Stimulated activated CD4-positive, alpha-beta T cell treated with anti-CD3 and anti-CD28 coated beads, Interleukin-1b, Interleukin-23, amount 100 ng/mL, for 24 hours (primary cell): ENCODE data around the gene TM4SF20.
A peak's percentile ranks its signal among the peaks of the same experiment; 100 is the strongest.
"Not testable (repeated sequence)": the region's sequence is repeated elsewhere in the genome, so short reads cannot be mapped to it uniquely, and the experiment has no call there.

Experiments used
- DNase-seq, 4 experiments: peaks; one replicate each; pipeline ENCODE4 v3.0.0-alpha.2; 2020; ENCODE audit warnings: low read depth in 4 of 4, low spot score in 1 of 4

TM4SF20 gene

DNA sequence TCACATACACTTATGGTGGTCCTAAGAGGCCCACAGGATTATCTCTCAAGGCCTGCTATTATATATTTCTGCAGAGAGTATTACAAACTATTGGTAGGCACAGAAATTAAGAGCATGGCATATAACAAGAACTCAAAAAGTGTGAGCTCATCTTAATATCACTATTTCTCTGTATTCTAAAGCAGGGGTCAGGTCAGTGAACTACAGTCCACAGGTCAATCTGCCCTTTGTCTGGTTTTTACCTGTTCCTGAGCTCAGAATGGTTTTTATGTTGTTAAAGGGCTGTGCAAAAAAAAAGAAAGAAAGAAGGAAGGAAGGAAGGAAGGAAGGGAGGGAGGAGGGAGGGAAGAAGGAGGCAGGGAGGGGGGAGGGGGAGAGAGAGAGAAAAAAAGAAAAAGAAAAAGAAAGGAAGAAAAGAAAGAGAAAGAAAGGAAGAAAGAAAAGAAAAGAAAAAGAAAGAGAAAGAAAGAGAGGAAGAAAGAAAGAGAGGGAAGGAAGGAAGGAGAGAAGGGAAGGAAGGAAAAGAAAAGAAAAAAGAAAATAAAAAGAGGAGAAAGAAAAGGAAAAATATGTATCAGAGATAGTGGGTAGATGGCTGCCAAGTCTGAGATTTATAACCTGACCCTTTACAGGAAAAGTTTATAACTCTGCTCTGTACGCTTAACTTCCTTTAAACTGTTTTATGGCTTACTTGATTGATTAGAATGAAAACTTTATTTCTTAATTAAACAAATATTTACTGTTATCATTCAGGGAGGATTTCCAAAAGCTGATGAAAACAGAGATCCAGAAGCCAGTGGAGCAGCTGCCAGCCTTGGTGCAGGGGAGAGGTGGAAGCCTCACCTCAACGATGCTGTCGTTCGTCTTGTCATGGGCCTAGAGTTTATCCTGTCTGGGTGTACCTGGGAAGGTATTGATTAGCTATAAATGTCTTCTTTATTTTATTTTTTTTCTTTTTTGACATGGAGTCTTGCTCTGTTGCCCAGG, 19.9 kb upstream of the TM4SF20 start:
- no peak for DNase-seq

DNA sequence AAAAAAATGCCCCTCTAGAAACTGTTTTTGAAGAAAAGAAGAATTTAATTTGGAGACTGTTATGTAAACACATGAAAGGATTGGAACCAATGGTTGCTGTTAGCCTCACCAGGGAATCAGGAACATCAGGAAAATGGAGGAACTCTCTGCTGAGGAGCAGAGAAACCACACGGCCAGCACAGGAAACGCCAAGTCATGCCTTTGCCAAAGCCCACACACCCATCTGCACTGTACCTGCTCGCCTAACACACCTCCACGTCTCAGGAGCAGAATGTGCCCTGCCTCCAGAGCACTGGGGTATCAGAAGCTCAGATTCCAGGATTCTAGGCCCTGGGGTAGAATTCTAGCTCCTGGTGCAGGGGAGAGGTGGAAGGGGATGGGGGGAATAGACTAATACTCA, 18.5 kb upstream of the TM4SF20 start:
- no peak for DNase-seq

DNA sequence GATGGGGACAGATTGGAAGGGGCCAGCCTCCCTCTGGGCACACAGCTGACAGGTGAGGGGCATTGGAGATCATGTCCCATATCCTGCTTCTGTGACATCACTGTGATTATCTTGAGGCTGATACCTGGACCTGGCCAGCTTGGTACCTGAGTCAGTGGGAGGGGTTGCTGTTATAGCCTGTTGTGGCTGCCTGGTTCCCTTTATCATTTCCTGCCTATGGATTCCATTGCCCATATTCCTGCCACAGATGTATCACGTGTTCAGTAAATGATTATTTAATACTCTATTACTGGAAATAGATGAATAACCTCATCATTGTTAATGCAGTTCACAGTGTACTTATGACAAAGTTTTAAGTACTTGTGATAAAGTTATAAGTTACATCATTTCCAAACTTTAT, 16.4 kb upstream of the TM4SF20 start:
- DNase-seq, result no peak

DNA sequence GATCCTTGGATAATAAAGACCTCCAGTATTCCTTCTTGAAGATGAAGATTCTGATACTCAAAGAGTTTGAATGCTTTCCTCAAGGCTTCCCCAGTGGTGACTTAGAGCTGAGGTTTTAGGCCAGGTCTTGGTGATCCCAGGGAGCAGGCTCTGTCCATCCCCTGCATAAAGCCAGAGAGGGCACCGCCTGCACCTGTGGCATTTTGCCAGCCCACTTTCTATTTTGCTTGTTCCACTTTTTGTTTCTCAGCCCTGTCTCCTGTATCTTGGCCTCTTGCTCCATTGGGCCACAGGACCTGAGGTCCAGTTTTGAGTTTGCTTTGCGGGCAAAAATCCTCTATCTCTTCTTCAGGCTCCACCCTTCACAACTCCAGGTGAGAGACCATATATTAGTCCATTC, 15.3 kb upstream of the TM4SF20 start:
- DNase-seq, result no peak

DNA sequence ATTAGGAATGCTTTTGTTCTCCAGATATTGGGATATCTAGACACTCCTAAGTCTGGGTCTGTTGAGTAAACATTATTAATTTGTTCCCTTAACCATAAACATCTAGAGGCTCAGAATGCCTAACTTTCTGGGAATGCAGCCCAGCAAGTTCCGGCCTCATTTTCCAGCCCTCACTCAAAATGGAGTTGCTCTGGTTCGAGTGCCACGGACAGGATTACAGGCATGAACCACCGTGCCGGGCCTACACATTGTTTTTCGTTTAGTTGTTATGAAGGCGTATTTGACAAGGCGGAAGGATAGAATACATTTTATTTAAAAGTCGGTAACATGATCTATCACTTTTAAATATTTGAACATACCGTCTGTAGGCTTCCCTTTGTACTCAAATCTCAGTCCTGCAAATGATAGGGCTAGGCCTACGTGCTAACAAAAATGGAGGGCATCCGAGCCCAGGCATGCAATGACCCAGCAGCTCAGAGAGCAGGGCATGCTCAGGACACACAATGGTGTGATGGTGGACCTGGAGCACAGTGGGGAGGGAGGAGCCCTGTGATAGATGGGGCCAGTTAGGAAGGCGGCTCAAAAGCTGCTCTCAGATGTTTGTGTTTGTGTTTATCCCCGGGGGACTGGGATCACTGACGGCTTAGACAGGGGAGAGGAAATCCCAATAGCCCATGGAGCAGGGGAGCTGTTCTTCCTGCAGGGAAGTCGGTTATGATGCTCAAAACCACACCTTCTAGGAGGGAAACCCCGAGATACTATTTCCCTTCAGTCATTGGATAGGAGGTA, 11.6 kb upstream of the TM4SF20 start:
- no peak for DNase-seq

DNA sequence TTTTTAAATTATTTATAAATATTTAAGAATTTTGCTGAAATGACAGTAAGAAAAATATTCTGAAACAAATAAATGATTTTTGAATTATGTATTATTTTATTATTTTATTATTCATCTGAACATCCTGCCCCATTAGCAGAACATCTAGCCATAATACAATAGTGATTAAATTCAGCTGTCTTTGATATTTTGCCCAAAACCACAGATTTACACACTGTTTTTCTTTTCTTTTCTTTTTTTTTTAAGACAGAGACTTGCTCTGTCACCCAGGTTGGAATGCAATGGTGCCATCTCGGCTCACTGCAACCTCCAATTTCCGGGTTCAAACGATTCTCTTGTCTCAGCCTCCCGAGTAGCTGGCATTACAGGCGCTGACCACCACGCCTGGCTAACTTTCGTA, 10.6 kb upstream of the TM4SF20 start:
- no peak for DNase-seq

DNA sequence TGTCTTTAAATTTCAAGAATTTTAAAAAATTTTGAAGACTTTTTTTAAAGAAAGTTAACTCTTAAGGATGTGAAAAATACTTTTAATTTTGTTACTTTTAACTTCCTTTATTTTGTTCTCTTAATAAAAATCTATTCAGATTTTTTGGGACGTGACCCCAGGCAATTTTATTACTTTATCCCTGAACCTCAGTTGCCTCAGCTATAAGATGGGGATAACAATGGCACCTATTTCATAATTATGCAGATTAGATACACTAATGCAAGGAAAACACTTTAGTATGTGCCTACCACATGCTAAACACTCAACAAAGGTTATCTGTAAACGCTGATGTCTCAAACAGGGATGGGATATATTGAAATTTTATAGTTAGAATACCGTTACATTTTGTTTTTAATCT, 10.1 kb upstream of the TM4SF20 start:
- no peak for DNase-seq

DNA sequence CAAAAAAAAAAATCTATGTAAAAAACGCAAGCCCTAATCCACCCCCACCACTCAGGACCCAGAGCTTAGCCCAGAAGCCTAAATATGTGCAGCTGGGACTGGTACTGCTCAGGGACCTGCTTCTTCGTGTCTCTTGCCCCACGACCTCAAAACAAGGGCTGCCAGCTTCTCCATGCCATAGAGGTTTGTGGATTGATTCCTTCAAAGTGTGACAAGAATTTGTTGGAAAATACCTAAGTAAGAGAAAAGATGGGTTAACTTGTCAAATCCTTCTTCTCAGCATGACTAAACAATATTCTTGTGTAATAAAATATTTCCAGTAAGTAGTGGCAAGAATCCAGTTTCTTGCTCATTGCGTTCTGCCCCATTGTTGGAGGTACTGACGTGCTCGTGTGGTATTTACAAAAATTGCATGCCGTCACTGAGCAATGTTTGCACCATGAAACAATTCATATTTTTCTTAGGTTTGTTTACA, 9.5 kb upstream of the TM4SF20 start:
- DNase-seq, result no peak

DNA sequence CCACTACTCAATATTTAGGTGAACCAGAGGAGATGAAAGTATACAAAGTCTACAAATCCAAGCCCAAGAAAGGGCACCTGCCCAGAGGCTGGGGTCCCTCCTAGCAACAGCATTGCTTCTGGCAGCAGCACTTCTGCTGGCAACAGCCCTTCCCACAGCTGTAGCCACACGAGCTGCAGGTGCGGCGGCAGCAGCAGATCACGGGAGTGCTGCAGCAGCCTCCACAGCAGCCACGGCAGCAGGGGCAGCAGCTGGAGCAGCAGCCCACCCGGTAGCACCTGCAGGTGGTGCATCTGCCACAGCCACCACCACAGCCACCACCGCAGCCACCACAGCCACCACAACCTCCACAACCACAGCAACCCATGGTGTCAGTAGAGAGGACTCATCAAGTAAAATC, 8.5 kb upstream of the TM4SF20 start, which contains the start of gene SCYGR1:
Gene SCYGR1 (minus strand): TSS at position 367 of the 400 bp plus-strand sequence. CDS start 0 bp downstream, at position 367.
- DNase-seq, result not testable (repeated sequence)

DNA sequence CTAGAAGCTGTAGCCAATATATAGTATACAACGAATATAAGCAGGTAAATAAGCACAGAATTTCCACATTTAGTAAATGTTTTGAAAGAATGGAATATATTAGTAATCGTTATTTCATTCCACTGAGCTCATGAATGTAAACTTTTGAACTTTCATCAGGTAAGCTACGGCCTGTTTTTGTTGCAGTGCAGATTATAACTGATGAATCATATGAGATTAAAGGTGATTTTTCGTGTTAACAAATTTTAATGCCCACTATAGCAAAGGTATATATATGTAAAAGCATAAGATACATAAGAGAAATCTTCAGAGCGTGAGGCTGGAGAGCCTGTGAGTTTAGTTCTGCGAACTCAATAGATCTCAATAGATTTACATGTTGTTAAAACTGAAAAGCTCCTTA, 7.5 kb upstream of the TM4SF20 start:
- DNase-seq, result no peak

DNA sequence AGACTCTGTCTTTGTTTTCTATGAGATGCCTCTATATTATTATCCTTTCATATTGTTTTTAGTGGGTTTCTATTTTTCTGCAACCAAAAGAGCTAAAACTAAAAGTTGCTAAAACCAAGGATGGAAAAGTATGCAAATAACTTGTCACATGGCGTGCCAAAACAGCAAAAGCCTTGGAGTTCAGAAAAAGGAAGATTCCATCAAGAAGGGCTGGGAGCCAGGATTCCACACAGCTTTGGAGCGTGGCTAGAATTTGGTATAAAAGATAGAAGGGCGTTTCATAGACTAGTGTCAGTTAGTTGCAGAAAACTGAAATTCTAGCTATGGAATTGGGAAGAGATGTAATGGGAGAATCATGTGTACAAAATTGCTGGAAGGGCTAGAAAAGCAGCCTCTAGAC, 4.6 kb upstream of the TM4SF20 start:
- no peak for DNase-seq

DNA sequence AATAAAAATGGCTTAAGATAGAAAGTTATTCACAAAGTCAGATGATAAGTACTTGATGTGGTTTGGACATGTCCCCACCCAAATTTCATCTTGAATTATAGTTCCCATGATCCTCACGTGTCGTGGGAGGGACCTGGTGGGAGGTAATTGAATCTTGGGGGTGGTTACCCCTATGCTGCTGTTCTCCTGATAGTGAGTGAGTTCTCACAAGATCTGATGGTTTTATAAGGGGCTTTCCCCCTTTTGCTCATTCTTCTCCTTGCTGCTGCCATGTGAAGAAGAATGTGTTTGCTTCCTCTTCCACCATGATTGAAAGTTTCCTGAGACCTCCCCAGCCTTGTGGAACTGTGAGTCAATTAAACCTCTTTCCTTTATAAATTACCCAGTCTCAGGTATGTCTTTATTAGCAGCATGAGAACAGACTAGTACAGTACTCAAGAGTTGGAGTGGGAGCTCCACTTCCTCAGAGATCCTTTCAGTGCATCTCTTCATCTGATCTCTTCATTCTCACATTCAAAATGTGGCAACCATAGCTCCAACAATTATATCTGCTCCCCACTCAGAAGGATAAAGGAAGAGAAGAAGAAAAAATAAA, 3.2 kb upstream of the TM4SF20 start:
- DNase-seq, result peak in 1 of 4 experiments; percentile 7

DNA sequence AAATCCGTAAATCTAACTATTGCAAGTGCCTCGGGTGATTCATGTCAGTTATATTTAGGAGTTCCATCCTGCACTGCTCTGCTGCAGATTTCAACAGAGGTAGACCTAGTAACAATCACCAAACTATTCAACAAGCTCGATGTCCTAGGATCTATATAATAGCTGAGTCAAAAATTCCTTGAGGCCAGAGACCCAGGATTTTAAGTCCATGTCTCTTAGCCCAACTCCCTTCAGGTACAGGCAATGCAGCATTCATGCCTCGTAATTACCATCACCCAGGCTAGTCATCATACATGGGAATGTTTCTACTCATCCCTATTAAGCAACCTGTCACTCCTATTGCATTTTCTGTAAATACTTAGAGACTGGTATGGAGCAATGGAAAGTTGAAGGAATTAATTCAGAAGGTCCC, 729 bp downstream of the TM4SF20 start:
- DNase-seq, result no peak

DNA sequence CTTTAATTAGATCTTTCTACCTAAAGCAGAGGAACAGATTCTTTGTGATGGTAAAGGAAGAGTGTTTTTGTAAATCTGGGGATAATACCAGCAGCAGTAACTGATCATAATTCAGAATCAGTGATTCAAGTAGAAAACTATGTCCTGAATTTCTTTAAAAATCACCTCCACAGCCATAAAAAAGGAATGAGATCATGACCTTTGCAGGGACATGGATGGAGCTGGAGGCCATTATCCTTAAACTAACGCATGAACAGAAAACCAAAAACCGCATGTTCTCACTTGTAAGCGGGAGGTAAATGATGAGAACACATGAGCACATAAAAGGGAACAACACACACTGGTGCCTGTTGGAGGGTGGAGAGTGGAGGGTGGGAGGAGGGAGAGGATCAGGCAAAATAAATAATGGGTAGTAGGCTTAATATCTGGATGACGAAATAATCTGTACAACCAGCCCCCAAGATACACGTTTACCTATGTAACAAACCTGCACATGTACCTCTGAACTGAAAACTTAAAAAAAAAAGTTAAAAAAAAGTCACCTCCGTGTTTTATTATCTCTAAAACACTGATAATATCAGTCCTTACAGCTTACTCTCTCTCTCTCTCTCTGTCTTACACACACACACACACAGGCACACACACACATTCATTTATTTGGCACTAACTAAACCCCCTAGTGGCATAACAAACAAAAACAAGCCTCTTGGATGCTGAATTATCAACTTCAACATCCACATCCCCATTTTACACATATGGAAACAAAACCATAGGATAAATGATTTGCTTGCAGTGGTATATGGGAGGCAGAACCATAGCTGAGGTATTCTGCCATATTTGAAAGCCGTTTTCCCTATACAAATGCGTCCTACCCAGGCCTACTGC, 1.4 kb downstream of the TM4SF20 start:
- DNase-seq, result no peak

DNA sequence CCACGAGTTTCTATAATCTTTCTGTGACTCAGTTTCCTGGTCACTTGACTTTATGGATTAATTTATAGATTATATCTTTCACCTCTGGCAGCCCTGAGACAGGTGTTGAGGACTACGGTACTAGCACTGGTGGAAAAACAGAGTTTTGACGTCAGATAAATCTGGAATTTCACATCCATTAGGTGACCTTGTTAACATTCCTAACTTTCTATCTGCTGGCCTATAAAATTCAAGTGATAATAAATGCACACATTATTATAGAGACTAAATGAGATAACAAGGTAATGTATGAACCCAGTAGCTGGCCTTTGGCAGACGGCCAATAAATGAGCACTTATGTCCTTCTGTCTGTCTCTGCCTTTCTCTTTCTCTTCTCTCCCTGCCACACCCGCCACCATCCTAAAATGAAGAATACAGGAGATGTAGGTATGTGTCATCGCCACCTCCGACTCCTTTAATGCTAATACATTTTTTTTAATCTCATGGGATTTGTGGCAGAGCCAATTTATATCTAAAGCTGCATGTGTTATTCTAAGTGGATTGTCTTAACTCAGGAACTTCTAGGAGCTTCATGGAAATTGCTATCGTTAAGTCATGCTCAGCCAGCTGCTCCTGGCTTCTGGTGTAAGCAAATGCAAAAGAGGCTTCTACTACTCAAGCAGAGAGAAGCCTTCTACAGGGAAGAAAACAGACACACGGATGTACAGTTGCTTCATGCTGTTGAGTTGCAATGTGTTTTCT, 2.3 kb downstream of the TM4SF20 start:
- no peak for DNase-seq

DNA sequence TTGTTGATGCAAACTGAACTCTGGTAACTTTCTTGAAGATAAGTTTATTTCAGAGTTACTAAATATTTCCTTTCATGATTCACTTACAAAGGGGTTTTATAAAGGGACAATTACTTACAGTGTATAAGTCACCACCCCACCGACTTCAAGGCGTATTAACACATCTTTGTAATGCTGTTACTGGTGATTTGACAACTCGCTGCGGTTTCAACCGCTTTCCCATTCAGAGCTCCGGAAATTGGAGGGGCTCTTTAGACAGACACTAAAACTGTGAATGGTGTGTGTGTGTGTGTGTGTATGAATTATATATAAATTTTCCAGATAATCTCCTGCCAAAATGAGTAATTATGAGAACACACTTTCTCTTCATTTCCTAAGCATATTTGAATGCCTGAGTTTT, 4.9 kb downstream of the TM4SF20 start:
- DNase-seq, result peak in 1 of 4 experiments; percentile 31

DNA sequence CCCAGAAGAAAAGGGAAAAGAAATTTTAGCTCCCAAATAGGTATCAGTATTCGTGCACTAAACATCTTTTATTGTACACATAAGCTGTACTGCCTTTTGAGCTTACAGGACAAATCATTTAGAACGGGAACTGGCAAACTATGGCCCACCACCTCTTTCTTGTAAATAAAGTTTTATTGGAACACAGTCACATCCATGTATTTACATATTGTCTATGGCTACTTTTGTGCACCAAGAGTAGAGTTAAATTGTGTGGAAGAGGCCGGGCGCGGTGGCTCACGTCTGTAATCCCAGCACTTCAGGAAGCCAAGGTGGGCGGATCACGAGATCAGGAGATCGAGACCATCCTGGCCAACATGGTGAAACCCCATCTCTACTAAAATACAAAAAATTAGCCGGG, 5.7 kb downstream of the TM4SF20 start:
- no peak for DNase-seq

DNA sequence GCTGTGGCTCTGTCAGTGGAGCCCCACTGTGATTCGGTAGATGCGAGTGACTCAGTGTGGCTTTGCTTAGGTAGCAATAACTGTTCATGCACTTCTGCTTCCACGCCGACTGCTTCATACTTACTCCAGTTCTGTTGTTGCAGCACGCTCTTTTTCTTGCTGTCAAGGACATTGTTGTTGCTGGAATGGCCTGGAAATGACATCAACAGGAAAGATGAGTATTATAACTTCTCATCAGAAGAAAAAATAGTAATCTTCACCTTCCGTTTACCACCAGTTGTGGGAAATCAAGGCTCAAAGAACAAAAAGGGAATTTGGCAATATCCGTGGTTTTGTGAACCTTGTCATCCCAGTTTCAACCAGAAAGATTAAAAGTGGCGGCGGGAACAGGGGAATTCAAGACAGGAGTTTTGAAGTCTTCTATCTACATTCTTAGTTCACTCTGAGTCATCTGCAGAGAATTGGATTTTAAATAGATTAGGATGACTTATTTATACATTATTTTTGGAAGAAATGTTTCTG, 8.3 kb downstream of the TM4SF20 start:
- no peak for DNase-seq

DNA sequence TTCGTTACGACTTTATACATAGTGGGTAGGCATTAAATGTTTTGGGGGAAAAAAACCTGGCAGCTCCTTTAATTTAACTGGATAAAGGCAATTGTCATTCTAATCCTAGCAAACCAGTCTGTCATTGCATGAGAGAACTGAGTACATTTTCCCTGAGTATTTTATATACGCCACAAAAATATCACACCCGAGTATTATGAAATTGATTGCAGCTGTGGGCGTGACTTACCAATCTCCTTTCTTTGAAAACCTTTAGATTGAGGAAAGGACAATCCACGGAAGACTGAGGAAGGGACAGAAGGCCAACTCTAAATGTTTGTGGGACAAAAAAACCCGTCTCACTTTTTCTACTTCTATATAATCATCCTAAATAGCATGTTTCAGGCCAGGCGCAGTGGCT, 9.0 kb downstream of the TM4SF20 start:
- no peak for DNase-seq

DNA sequence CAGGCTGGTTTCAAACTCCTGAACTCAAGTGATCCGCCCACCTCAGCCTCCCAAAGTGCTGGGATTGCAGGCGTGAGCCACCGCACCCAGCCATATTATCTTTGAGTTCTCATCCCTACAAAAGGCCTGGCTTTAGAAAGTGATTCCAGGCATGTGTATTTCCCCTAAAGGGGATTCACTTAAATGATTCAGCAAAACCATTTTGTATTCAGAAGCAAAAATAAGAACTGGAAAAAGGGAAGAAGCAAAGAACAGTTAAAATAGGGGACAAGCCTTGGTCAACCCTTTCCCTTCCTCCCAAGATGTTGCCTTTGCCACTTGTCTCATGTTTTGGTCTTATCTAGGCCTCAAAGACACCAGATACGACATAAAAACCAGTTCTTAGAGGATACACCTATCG, 10.5 kb downstream of the TM4SF20 start:
- no peak for DNase-seq
